Peyer's patch (tissue), 4 donors: ENCODE results near the gene PRAC2.

ENCODE experiments used
- POLR2A ChIP-seq, 2 donors: fragments of 450-650 bp; IDR thresholded peaks; one replicate each; pipeline ENCODE4 v1.5.1; 2017; ENCODE audit warnings: antibody characterized with exemption in 2 of 2, mild to moderate bottlenecking in 2 of 2, moderate library complexity in 2 of 2
- TF ChIP-seq, protein P1 (sequence below), 6 experiments: fragments of 450-650 bp in 4 of 6; fragments of 200-600 bp in 2 of 6; sonication (generic) in 1 of 6; IDR thresholded peaks; one replicate each; pipeline ENCODE4 v1.5.1; 2017 to 2019; ENCODE audit warnings: antibody characterized with exemption in 6 of 6, mild to moderate bottlenecking in 3 of 6, moderate library complexity in 1 of 6

DNA sequence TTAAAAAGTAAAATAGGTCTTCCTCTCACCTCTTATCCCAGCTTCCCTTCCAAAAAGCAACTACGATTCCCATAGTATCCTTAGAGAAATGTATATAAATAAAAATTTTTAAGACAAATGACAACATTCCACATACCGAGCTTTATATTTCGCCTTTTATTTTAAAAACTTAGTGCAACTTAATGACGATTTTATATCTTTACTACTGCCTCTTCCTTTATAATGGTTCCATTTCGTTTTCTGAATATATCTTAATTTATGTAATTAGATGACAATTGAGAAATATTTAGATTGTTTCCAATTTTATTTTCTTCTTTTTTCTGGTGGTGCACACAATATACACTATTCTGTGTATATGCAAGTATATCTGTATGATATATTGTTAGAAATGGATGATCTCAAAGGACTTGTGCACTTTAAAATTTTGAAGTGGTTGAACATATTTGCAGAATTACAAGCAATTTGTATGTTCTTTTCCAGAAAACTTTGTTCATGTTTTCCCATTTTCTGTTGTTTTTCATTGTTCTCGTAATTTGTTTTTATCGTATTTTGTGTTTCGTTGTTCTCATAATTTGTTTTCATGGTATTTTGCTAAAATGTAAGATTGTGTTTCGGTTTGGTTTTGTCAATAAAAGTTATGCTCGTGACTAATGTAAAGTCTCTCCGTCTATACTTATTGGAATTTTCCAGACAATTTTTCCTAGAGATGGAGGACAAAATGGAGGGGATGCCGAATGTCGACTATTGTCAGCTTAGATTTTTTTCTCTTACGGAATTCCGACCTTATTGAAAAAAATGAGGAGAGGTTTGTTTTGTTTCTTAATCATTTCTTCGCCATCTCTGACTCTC is 26.0 kb downstream of the PRAC2 start:
- TF ChIP-seq, protein P1, sequence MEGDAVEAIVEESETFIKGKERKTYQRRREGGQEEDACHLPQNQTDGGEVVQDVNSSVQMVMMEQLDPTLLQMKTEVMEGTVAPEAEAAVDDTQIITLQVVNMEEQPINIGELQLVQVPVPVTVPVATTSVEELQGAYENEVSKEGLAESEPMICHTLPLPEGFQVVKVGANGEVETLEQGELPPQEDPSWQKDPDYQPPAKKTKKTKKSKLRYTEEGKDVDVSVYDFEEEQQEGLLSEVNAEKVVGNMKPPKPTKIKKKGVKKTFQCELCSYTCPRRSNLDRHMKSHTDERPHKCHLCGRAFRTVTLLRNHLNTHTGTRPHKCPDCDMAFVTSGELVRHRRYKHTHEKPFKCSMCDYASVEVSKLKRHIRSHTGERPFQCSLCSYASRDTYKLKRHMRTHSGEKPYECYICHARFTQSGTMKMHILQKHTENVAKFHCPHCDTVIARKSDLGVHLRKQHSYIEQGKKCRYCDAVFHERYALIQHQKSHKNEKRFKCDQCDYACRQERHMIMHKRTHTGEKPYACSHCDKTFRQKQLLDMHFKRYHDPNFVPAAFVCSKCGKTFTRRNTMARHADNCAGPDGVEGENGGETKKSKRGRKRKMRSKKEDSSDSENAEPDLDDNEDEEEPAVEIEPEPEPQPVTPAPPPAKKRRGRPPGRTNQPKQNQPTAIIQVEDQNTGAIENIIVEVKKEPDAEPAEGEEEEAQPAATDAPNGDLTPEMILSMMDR (IDR thresholded peaks at IDR 0.05) = no peak
- no peak for TF ChIP-seq POLR2A (IDR thresholded peaks at IDR 0.05)
